SU-DHL-6 (cell line): ENCODE results near the gene DNAJC30.

Experiments used
- H2AFZ ChIP-seq: fragments of 200-600 bp; sonication (generic); 2 replicates; pipeline ENCODE4 v1.6.1; 2014; ENCODE audit warnings: low read depth, mild to moderate bottlenecking, moderate library complexity, mixed read lengths, antibody characterized with exemption, low read length; ENCODE audit not compliant: severe bottlenecking
- H3F3A ChIP-seq: fragments of 200-600 bp; shearing (Covaris generic); 2 replicates; pipeline ENCODE4 v1.6.0; 2016; ENCODE audit warnings: antibody characterized with exemption, mild to moderate bottlenecking; ENCODE audit not compliant: insufficient read depth
- H3K27ac ChIP-seq: fragments of 200-600 bp; sonication (generic); 2 replicates; pipeline ENCODE4 v1.5.1; 2016; ENCODE audit warnings: low read depth, mild to moderate bottlenecking, low read length, moderate library complexity, mixed read lengths
- H3K27me3 ChIP-seq: fragments of 200-600 bp; sonication (generic), shearing (Covaris generic); 2 replicates; pipeline ENCODE4 v1.6.0; 2014; ENCODE audit warnings: mild to moderate bottlenecking, low read length
- H3K36me3 ChIP-seq: fragments of 200-600 bp; sonication (generic); 2 replicates; pipeline ENCODE4 v1.6.1; 2014; ENCODE audit warnings: mild to moderate bottlenecking, low read length, mixed read lengths
- H3K4me2 ChIP-seq: fragments of 300-600, 200-600 bp; shearing (Covaris generic), sonication (generic); 2 replicates; pipeline ENCODE4 v1.6.0; 2014; ENCODE audit warnings: low read length, low read depth, mild to moderate bottlenecking; ENCODE audit not compliant: poor library complexity, severe bottlenecking
- H3K4me3 ChIP-seq: fragments of 200-600 bp; sonication (generic); 2 replicates; pipeline ENCODE4 v1.5.1; 2014; ENCODE audit warnings: antibody characterized with exemption, low read length, mild to moderate bottlenecking, mixed read lengths; ENCODE audit not compliant: insufficient read depth, poor library complexity, severe bottlenecking
- H3K79me2 ChIP-seq: fragments of 200-600 bp; sonication (generic); 2 replicates; pipeline ENCODE4 v1.6.1; 2014; ENCODE audit warnings: mild to moderate bottlenecking, low read length, moderate library complexity; ENCODE audit not compliant: insufficient read depth
- H3K9ac ChIP-seq: fragments of 200-600 bp; sonication (generic); 2 replicates; pipeline ENCODE4 v1.7.0; 2014; ENCODE audit warnings: mild to moderate bottlenecking, low read length
- H3K9me2 ChIP-seq: fragments of 200-600 bp; sonication (generic); replicated peaks from 2 replicates; pipeline ENCODE4 v1.6.1; 2014; ENCODE audit warnings: low read length; ENCODE audit not compliant: insufficient read depth
- H3K9me3 ChIP-seq: fragments of 200-600 bp; sonication (generic); 2 replicates; pipeline ENCODE4 v1.6.1; 2014; ENCODE audit warnings: low read length, mixed read lengths; ENCODE audit not compliant: insufficient read depth
- H4K20me1 ChIP-seq: fragments of 200-600 bp; sonication (generic); 2 replicates; pipeline ENCODE4 v1.6.1; 2014; ENCODE audit warnings: low read depth, mild to moderate bottlenecking, antibody characterized with exemption, low read length, moderate library complexity, mixed read lengths
- EZH2phosphoT487 ChIP-seq: fragments of 200-600 bp; sonication (generic), shearing (Covaris generic); conservative IDR thresholded peaks from 2 replicates; pipeline ENCODE4 v1.6.1; 2018; ENCODE audit warnings: mild to moderate bottlenecking, antibody characterized with exemption, low read length, moderate library complexity, mixed read lengths
- TF ChIP-seq, protein P1 (sequence below): fragments of 200-600 bp; sonication (generic); IDR thresholded peaks from one replicate; pipeline ENCODE4 v1.5.1; 2017; ENCODE audit warnings: antibody characterized with exemption, mild to moderate bottlenecking, low read length, moderate library complexity; ENCODE audit not compliant: insufficient read depth, poor library complexity, severe bottlenecking

Gene DNAJC30

DNA sequence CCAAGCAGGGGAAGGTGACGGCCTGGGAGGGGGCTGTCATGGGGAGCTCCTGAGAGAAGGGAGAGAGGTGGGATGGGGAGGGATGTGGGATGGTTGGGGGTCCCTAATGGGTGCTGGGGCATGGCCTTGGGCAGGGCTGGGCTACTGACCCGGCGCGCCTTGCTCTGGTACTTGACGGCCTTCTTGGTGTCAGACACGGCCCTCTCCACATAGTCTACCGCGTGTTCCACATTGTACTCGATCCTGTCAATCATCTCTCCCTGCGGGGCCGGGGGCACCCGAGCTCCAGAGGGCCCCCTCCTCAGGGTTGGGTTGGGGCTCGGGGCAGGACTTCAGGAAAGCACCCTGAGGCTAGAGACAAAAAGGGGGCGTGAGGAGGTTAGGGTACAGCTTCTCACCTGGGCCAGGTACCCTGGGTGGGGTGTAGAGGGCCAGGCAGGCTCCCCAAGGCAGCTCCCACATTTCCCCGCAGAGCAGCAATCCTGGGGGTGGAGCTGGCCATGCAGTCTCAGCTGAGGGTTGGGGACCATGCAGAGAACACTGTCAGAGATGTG, 17.4 kb upstream of the DNAJC30 start:
- no peak overlapping the region for H3K27ac ChIP-seq
- no peaks in the 10 kb centered on the region for H3K9me2 ChIP-seq
- H3K36me3 ChIP-seq = no peaks in the 10 kb centered on the region
- H3K9me3 ChIP-seq = no peaks in the 10 kb centered on the region
- H3K4me3 ChIP-seq = no peak overlapping the region
- no peaks in the 10 kb centered on the region for H3K79me2 ChIP-seq
- H3K9ac ChIP-seq = no peak overlapping the region
- H3F3A ChIP-seq = no peaks in the 10 kb centered on the region
- no peak overlapping the region for H3K4me2 ChIP-seq
- no peak overlapping the region for H2AFZ ChIP-seq
- H3K27me3 ChIP-seq = no peaks in the 10 kb centered on the region
- TF ChIP-seq, protein P1, sequence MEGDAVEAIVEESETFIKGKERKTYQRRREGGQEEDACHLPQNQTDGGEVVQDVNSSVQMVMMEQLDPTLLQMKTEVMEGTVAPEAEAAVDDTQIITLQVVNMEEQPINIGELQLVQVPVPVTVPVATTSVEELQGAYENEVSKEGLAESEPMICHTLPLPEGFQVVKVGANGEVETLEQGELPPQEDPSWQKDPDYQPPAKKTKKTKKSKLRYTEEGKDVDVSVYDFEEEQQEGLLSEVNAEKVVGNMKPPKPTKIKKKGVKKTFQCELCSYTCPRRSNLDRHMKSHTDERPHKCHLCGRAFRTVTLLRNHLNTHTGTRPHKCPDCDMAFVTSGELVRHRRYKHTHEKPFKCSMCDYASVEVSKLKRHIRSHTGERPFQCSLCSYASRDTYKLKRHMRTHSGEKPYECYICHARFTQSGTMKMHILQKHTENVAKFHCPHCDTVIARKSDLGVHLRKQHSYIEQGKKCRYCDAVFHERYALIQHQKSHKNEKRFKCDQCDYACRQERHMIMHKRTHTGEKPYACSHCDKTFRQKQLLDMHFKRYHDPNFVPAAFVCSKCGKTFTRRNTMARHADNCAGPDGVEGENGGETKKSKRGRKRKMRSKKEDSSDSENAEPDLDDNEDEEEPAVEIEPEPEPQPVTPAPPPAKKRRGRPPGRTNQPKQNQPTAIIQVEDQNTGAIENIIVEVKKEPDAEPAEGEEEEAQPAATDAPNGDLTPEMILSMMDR = no peak
- no peak for TF ChIP-seq EZH2phosphoT487
- H4K20me1 ChIP-seq = no peaks in the 10 kb centered on the region

DNA sequence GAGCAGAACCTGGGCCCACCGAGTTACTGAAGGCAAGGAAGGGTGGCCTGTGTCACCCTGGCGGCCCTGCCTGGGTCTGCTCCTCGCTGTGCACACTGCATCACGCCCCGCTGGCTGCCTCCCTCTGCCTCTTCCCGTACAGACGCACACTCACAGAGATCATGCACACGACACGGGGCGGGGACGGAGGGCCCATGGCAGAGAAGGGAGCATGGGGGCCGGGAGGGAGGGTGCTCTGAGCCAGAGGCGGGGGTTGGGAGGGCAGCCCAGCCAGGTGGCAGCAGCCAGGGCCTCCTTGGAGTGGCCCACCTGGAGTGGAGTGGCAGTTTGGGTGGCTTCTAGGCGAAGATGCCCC, 16.8 kb upstream of the DNAJC30 start:
- TF ChIP-seq, protein P1 = no peak
- no peak for TF ChIP-seq EZH2phosphoT487
- Histone ChIP-seq H4K20me1 (no peaks in the 10 kb centered on the region), H3F3A (no peaks in the 10 kb centered on the region), H3K27ac (no peak overlapping the region), H3K9me2 (no peaks in the 10 kb centered on the region), H3K9me3 (no peaks in the 10 kb centered on the region), H3K4me3 (no peak overlapping the region), H3K9ac (no peak overlapping the region), H3K27me3 (no peaks in the 10 kb centered on the region), H3K4me2 (no peak overlapping the region), H3K36me3 (no peaks in the 10 kb centered on the region), H2AFZ (no peak overlapping the region), H3K79me2 (no peaks in the 10 kb centered on the region)

DNA sequence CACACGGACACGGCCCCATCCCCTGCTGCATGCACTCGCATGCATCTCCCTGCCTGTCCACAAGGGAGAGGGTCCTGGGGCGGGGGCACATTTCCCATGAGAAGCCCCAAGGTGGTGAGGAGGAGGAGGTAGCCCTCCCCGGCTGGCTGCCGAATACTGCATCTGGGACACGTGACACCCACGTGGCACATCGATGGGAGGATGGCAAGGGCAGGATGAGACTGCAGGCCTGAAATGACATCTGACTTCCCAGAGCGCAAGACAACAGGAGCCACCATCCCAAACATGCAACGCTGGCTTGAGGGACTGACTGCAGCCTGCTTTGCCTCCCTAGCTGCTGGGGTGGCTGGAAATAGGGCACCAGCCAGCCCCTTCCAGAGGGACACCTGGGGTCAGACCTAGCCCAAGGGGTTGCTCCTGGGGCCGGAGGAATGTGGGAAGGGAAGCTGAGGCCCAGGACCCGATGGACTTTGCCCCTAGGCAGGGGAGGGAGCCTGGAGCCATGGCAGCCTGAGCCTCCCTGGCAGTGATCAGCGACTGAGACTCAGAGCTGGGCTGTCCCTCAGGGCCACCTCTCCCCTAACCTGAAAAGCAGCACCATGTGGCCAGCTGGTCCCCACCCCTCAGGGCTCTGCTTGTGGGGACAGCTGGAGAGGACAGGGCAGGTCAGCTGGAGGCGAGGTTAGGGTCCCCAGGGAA, 16.3 kb upstream of the DNAJC30 start:
- no peaks in the 10 kb centered on the region for H3F3A ChIP-seq
- no peak overlapping the region for H3K4me2 ChIP-seq
- H3K9me2 ChIP-seq = no peaks in the 10 kb centered on the region
- H3K9me3 ChIP-seq = no peaks in the 10 kb centered on the region
- TF ChIP-seq EZH2phosphoT487 = no peak
- TF ChIP-seq, protein P1 = no peak
- no peak overlapping the region for H2AFZ ChIP-seq
- no peak overlapping the region for H3K9ac ChIP-seq
- no peak overlapping the region for H3K4me3 ChIP-seq
- H4K20me1 ChIP-seq = no peaks in the 10 kb centered on the region
- no peaks in the 10 kb centered on the region for H3K27me3 ChIP-seq
- H3K27ac ChIP-seq = no peak overlapping the region
- H3K36me3 ChIP-seq = no peaks in the 10 kb centered on the region
- H3K79me2 ChIP-seq = no peaks in the 10 kb centered on the region
